Heart left ventricle (tissue), 16 donors: ENCODE data around the gene ITGAX. TPM values are rescaled to one million over a fixed set of nuclear protein-coding genes. Genes with fewer than 3 reads are reported as not detected.
A peak's percentile ranks its signal among the peaks of the same experiment; 100 is the strongest.

Experiments used
- ATAC-seq, 4 donors: fragments of 200-7000 bp; cut with Tn5 transposase; one replicate each; pipeline ENCODE4 v1.9.1; 2020 to 2022; ENCODE audit warnings: moderate library complexity in 4 of 4, mild to moderate bottlenecking in 3 of 4, moderate number of reproducible peaks in 1 of 4
- DNase-seq, 5 donors: peaks; one replicate each; pipeline ENCODE4 v3.0.0-alpha.2; 2020
- H3K27ac ChIP-seq, 12 donors: fragments of 200-600 bp; sonication (generic) in 4 of 12; one replicate each; pipeline versions ENCODE4 v1.5.0 to v1.8.0; 2016 to 2022; ENCODE audit warnings: mild to moderate bottlenecking in 2 of 12
- H3K27me3 ChIP-seq, 9 donors: fragments of 200-600 bp; sonication (generic) in 2 of 9; one replicate each; pipeline versions ENCODE4 v1.5.1 to v1.8.0; 2016 to 2022; ENCODE audit warnings: mild to moderate bottlenecking in 3 of 9
- H3K36me3 ChIP-seq, 9 donors: fragments of 200-600 bp; sonication (generic) in 2 of 9; one replicate each; pipeline versions ENCODE4 v1.5.0 to v1.8.0; 2018 to 2022; ENCODE audit warnings: mild to moderate bottlenecking in 2 of 9
- H3K4me1 ChIP-seq, 12 donors: fragments of 200-600 bp; sonication (generic) in 4 of 12; one replicate each; pipeline versions ENCODE4 v1.5.0 to v1.8.0; 2016 to 2022; ENCODE audit warnings: mild to moderate bottlenecking in 3 of 12
- H3K4me3 ChIP-seq, 12 donors: fragments of 200-600 bp; sonication (generic) in 4 of 12; one replicate each; pipeline versions ENCODE4 v1.5.0 to v1.8.0; 2017 to 2022; ENCODE audit warnings: mild to moderate bottlenecking in 9 of 12, moderate library complexity in 4 of 12
- H3K9me3 ChIP-seq, 12 donors: fragments of 200-600 bp; sonication (generic) in 4 of 12; one replicate each; pipeline versions ENCODE4 v1.5.0 to v1.8.0; 2016 to 2022; ENCODE audit warnings: mild to moderate bottlenecking in 1 of 12
- CTCF ChIP-seq, 12 donors: fragments of 200-600 bp; sonication (generic) in 4 of 12; IDR thresholded peaks; one replicate each; pipeline versions ENCODE4 v1.5.0 to v1.8.0; 2018 to 2022; ENCODE audit warnings: antibody characterized with exemption in 12 of 12, mild to moderate bottlenecking in 5 of 12
- POLR2A ChIP-seq, 2 donors: fragments of 450-650 bp; IDR thresholded peaks; one replicate each; pipeline ENCODE4 v1.6.1; 2017; ENCODE audit warnings: antibody characterized with exemption in 2 of 2, mild to moderate bottlenecking in 2 of 2, moderate library complexity in 2 of 2
- WGBS, 4 donors: extraction: QIAGEN DNeasy Blood & Tissue Kit in 2 of 4; methylation state at CpG; one replicate each; pipeline versions ENCODE4 v1.1.5 to v1.1.7; 2013 to 2018; 5-methylcytosine and 5-hydroxymethylcytosine counted together
- intact Hi-C, 10 donors: fragments of 100-400 bp; cut with DNase I; formaldehyde crosslinking; loops; one replicate each; pipeline versions ENCODE4 v1.11.1 to v1.14.2; 2022
- polyA plus RNA-seq, 2 donors: library from polyadenylated mRNA; stranded (reverse); fragments of 200-250 nt; gene quantifications; one replicate each; pipeline ENCODE4 v1.2.3, GENCODE V29; 2013
- total RNA-seq, 9 donors: library from RNA; depleted of rRNA in 2 of 9; stranded (reverse); fragments of >200 nt in 2 of 9; fragmentation: NEBNext Ultra II Directional in 3 of 9; extraction: Animal tissue kit (Norgen Biotek cat#: 25700) in 3 of 9; gene quantifications; one replicate each; pipeline versions ENCODE4 v1.1.0 to v1.2.4, GENCODE V29; 2016 to 2023
- donor health status: ischemic (EF 13 %, LVEDD 7.1; RV severe dilation, severe dysfunction).
- donor health status: healthy with polysubstance abuse.
- donor health status: DM: no; HTN: yes; CAD: no.
- donor health status: DM: no; HTN: no; CAD: no.
- donor health status: ischemic (EF 25% LVEDD 6.9; RV normal size, moderate dysfunction).
- donor health status: ischemic (EF 25% LVEDD 5.7; RV mildly dilated, moderate dysfunction).
- donor health status: healthy.
- donor health status: DM: yes; HTN: yes; CAD: no.
- donor health status: ischemic (EF 35%, LVEDD 5.7; RV mildly dilated, moderate dysfunction).
- donor health status: nonischemic (EF 11% LVEDD 7.7; RV severe dilation, severe dysfunction).
- donor health status: DM: yes; HTN: yes; CAD: no.
- donor health status: PGD.
- donor health status: ischemic (EF 29% LVEDD 5.4; RV normal size, mild dysfunction).
- donor health status: nonischemic (EF 23%, LVEDD 6.1; RV moderate dilation, normal function).

Gene ITGAX
- total and polyA plus RNA-seq, 11 donors = 0.73 to 52.7 (median 2.0) TPM

- WGBS, 4 donors = 32 to 42% (median 36%) methylated on average over 34 to 39 of the region's 39 CpGs
- no peak for ATAC-seq
Observed at GRCh38 chr16:31329671-31330552, 25.1 kb upstream of the ITGAX start.

DNA sequence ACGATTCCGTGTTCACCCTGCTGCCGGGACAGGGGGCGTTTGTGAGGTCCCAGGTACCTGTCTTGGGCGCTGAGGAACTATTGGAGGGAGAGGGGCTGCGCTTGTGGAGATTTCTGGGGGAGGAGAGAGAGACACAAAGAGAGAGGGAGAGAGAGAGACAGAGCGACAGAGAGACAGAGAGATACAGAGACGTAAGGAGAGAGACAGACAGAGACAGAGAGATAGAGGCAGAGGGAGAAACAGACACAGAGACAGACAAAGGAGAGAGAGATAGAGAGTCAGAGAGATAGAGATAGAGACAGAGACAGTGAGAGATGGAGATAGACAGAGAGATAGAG is 24.5 kb upstream of the ITGAX start:
- intact Hi-C loops = loop anchor here in 1 of 10 donors (10.0 kb wide), 1 partner anchor 76 kb away; the partner anchor contains the start of gene ITGAM
- ATAC-seq (no peak), DNase-seq (no peak)
- WGBS, 4 donors = 21 to 38% (median 35%) methylated on average over 8 of the region's 8 CpGs
- Histone ChIP-seq H3K36me3 (peaks cover 0 to 23% (median 0%) of the 10 kb centered on the region in 9 donors), H3K9me3 (peaks cover 0 to 5% (median 0%) of the 10 kb centered on the region in 12 donors), H3K27ac (no peak overlapping the region), H3K4me3 (no peak overlapping the region), H3K4me1 (peaks cover 0 to 9% (median 0%) of the 10 kb centered on the region in 12 donors), H3K27me3 (peaks cover 13 to 70% (median 28%) of the 10 kb centered on the region in 9 donors)
- TF ChIP-seq CTCF (IDR thresholded peaks at IDR 0.05) = no peak
- TF ChIP-seq POLR2A (IDR thresholded peaks at IDR 0.05) = no peak

More at GRCh38 chr16:31329671-31330552, 25.1 kb upstream of the ITGAX start:
- Histone ChIP-seq H3K27ac (no peak overlapping the region), H3K27me3 (peaks cover 12 to 69% (median 28%) of the 10 kb centered on the region in 9 donors), H3K9me3 (peaks cover 0 to 5% (median 0%) of the 10 kb centered on the region in 12 donors), H3K4me3 (no peak overlapping the region), H3K4me1 (peaks cover 0 to 9% (median 0%) of the 10 kb centered on the region in 12 donors), H3K36me3 (peaks cover 0 to 29% (median 0%) of the 10 kb centered on the region in 9 donors)
- no peak for DNase-seq
- intact Hi-C loops = loop anchor here in 1 of 10 donors (10.0 kb wide), 1 partner anchor 75 kb away; the partner anchor contains the start of gene ITGAM
- TF ChIP-seq POLR2A (IDR thresholded peaks at IDR 0.05) = no peak
- no peak for TF ChIP-seq CTCF (IDR thresholded peaks at IDR 0.05)

- ATAC-seq (no peak), DNase-seq (no peak)
Observed at GRCh38 chr16:31331141-31331764, 23.7 kb upstream of the ITGAX start.

More at GRCh38 chr16:31331141-31331764, 23.7 kb upstream of the ITGAX start:
- intact Hi-C loops = loop anchor here in 1 of 10 donors (10.0 kb wide), 1 partner anchor 76 kb away; the partner anchor contains the start of gene ITGAM
- Histone ChIP-seq H3K27ac (no peak overlapping the region), H3K36me3 (peaks cover 0 to 16% (median 0%) of the 10 kb centered on the region in 9 donors), H3K4me3 (peak overlapping the region in 10 of 12 donors; percentile 5 to 34 (median 26)), H3K9me3 (peaks cover 0 to 5% (median 0%) of the 10 kb centered on the region in 12 donors), H3K4me1 (peaks cover 0 to 9% (median 0%) of the 10 kb centered on the region in 12 donors), H3K27me3 (peaks cover 15 to 77% (median 28%) of the 10 kb centered on the region in 9 donors)
- WGBS, 4 donors = 4 to 23% (median 5%) methylated on average over 7 to 46 of the region's 46 CpGs
- TF ChIP-seq CTCF (IDR thresholded peaks at IDR 0.05) (no peak), POLR2A (IDR thresholded peaks at IDR 0.05) (no peak)
